GM13976 (cell line): Measurements from ENCODE around the gene ZDHHC1.

Experiments used
- DNase-seq: peaks from one replicate; pipeline ENCODE4 v3.0.0; 2012; ENCODE audit warnings: low spot score
- in situ Hi-C: fragments of 300-500 bp; cut with MboI; formaldehyde crosslinking; loops from one replicate; pipeline ENCODE4 v1.12.0; 2022; ENCODE audit warnings: low sequenced_read_pairs, mixed read lengths, inconsistent platforms; ENCODE audit not compliant: unreplicated experiment
- TF ChIP-seq, protein P1 (sequence below): IDR thresholded peaks from 2 replicates; pipeline ENCODE4 v1.5.1; 2012; ENCODE audit warnings: borderline replicate concordance, mild to moderate bottlenecking; ENCODE audit not compliant: insufficient read depth; ENCODE audit errors: extremely low read depth, missing control alignments, control extremely low read depth

ZDHHC1 gene

DNA sequence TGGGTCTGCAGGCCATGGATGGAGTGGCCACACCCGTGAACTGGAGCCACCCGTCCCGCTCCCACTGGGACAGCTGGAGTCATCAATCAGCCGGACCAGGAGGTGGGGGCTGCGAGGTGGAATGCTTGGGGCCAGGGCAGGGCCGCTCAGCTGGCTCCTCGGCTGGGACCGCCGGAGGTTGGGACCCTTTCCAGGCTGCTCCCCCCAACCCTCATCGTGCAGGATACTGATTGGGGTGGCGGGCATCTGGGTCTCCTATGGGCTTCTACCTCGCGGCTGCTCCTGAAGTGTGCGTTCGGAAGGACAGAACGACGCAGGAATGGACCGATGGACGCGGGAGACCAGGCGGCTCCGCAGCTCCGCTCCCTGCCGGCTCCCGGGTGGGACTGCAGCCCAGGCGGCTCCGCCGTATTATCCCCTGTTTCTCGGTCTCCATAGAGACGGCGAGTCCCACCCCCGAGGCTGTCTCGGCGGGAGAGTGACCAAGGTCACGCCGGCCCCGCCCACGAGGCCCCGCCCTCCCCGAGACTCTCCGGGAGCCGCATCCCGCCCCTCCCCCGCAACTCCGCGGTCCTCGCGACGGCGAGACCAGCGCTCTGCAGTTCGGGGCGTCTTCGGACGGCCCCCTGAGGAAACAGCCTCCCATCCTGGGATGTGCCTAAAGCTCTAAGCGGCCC lies 23.0 kb downstream of the ZDHHC1 start, which contains the start of gene TPPP3:
Gene TPPP3 (minus strand): TSS at position 388 of the 677 bp plus-strand sequence. CDS start 2,387 bp downstream, outside the sequence.
- TF ChIP-seq, protein P1, sequence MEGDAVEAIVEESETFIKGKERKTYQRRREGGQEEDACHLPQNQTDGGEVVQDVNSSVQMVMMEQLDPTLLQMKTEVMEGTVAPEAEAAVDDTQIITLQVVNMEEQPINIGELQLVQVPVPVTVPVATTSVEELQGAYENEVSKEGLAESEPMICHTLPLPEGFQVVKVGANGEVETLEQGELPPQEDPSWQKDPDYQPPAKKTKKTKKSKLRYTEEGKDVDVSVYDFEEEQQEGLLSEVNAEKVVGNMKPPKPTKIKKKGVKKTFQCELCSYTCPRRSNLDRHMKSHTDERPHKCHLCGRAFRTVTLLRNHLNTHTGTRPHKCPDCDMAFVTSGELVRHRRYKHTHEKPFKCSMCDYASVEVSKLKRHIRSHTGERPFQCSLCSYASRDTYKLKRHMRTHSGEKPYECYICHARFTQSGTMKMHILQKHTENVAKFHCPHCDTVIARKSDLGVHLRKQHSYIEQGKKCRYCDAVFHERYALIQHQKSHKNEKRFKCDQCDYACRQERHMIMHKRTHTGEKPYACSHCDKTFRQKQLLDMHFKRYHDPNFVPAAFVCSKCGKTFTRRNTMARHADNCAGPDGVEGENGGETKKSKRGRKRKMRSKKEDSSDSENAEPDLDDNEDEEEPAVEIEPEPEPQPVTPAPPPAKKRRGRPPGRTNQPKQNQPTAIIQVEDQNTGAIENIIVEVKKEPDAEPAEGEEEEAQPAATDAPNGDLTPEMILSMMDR, result no peak
- in situ Hi-C loops, result no loop called here
- DNase-seq, result peak; percentile 71

DNA sequence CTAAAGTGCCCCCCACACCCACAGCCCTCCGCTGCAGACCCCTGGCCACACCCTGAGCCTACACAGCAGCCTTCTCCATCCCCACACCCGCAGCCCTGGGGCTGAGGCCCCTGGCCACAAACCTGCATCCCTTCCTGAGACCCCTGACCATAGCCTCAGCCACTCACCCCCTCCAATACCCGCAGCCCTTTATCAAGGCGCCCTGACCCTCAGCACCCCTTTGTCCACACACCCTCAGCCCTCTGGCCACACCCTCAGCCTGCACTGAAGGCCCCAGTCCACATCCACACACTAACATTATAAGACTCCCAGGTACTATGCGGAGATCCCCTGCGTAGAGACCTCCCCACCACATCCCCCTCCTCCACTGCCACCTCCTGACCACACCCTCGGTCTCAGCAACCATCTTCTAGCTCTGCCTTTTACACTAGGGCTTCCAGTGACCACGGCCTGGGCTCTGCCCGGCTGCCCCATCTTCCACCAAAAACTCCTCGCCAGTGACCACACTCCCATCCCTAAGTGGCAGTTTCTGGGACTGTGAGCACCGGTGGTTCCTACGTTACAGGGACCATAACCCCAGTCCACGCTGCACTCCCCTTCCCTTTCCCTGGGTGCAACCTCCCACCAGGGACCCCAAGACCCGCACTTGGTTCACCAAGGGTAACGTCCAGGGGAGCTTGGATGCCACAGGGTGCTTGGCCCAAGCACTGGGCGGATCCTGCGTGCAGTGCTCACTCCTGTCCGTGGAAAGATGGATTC lies 23.8 kb downstream of the ZDHHC1 start:
- DNase-seq, result peak; percentile 24
- TF ChIP-seq, protein P1, result no peak
- in situ Hi-C loops, result no loop called here

- DNase-seq, result peak; percentile 26
- in situ Hi-C loops, result no loop called here
- TF ChIP-seq, protein P1, result no peak
Observed at GRCh38 chr16:67391424-67392300, 24.6 kb downstream of the ZDHHC1 start.

GRCh38 chr16:67390816-67391423 lies 25.4 kb downstream of the ZDHHC1 start:
- TF ChIP-seq, protein P1, result no peak
- in situ Hi-C loops, result no loop called here
- peak; percentile 27 for DNase-seq

DNA sequence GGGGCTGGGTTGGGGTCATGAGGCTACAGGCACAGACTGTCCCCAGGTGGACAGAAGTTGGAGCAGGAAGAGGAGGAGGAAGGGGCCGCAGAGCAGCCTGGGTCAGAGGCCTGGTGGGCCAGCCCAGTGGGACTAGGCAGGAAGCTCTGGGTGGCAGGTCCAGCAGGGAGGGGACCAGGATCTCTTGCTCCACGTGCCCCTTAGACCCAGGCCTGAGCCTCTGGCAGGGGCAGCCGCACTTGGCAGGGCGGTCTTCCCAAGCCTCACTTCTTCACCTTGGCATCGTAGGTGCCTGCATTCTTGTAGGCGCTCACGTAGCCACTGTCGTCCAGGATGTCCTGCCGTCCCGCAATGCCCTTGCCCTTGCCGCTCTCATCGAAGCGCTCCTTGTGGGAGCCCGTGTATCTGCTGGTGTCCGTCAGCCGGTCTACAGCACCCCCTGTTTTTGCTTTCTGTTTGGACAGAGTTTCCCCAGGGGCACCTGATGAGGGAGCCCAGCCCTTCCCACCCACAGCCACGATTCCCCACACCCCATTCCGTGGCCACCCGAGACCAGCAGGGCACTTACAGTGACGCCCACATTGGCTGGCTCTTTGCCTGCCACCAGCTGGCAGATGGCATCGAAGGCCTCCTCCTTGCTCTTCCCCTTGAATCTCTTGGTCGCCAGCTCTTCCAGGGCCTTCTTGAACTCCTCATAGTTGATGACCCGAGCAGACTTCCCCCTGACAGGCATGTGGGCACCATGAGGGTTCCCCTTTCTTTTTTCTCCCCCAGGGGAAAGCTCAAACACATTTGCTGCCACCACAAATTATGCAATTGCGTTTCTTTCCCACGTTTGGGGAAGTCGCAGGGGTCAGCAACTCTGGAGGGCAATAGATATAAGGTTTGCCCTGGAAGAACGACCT lies 26.1 kb downstream of the ZDHHC1 start:
- DNase-seq, result peak; percentile 21
- in situ Hi-C loops, result no loop called here
- TF ChIP-seq, protein P1, result no peak
